Mesendoderm (in vitro differentiated cells): ENCODE measurements around the gene SSB.
A peak's percentile ranks its signal among the peaks of the same experiment; 100 is the strongest.

Source experiments
- DNase-seq: peaks from one replicate; pipeline ENCODE4 v3.0.0; 2013
- H2AK5ac ChIP-seq: 2 replicates; pipeline ENCODE4 v1.6.1; 2013; ENCODE audit warnings: low read length, inconsistent platforms
- H2BK120ac ChIP-seq: 2 replicates; pipeline ENCODE4 v1.6.1; 2013; ENCODE audit warnings: low read depth, mild to moderate bottlenecking, low read length, moderate library complexity, mixed read lengths
- H2BK15ac ChIP-seq: replicated peaks from 2 replicates; pipeline ENCODE4 v1.6.1; 2013; ENCODE audit warnings: low read depth, mild to moderate bottlenecking, moderate library complexity
- H2BK5ac ChIP-seq: 2 replicates; pipeline ENCODE4 v1.6.1; 2013; ENCODE audit warnings: low read length, inconsistent platforms
- H3K18ac ChIP-seq: 2 replicates; pipeline ENCODE4 v1.6.1; 2013; ENCODE audit warnings: mild to moderate bottlenecking, low read length, mixed read lengths
- H3K23ac ChIP-seq: one replicate; pipeline ENCODE4 v1.6.1; 2013; ENCODE audit warnings: low read length
- H3K27ac ChIP-seq: 2 replicates; pipeline ENCODE4 v1.5.1; 2013; ENCODE audit warnings: low read depth, mild to moderate bottlenecking, inconsistent platforms, low read length, moderate library complexity
- H3K27me3 ChIP-seq: 2 replicates; pipeline ENCODE4 v1.6.1; 2013; ENCODE audit warnings: low read length, control low read depth, mild to moderate bottlenecking, inconsistent platforms; ENCODE audit not compliant: insufficient read depth, poor library complexity
- H3K36me3 ChIP-seq: 2 replicates; pipeline ENCODE4 v1.6.1; 2013; ENCODE audit warnings: low read length, inconsistent platforms; ENCODE audit not compliant: control insufficient read depth, insufficient read depth
- H3K4ac ChIP-seq: one replicate; pipeline ENCODE4 v1.6.1; 2013; ENCODE audit warnings: low read depth, mild to moderate bottlenecking, low read length, moderate library complexity
- H3K4me1 ChIP-seq: 2 replicates; pipeline ENCODE4 v1.6.1; 2013; ENCODE audit warnings: low read depth, low read length, inconsistent platforms; ENCODE audit not compliant: control insufficient read depth
- H3K4me2 ChIP-seq: 2 replicates; pipeline ENCODE4 v1.6.1; 2013; ENCODE audit warnings: low read length
- H3K4me3 ChIP-seq: 2 replicates; pipeline ENCODE4 v1.5.1; 2013; ENCODE audit warnings: mild to moderate bottlenecking, low read length
- H3K56ac ChIP-seq: one replicate; pipeline ENCODE4 v1.6.1; 2013; ENCODE audit warnings: low read length
- H3K79me1 ChIP-seq: 2 replicates; pipeline ENCODE4 v1.6.1; 2013; ENCODE audit warnings: low read length, inconsistent platforms
- H3K79me2 ChIP-seq: 2 replicates; pipeline ENCODE4 v1.6.1; 2013; ENCODE audit warnings: mild to moderate bottlenecking, low read length; ENCODE audit not compliant: control insufficient read depth, insufficient read depth
- H3K9ac ChIP-seq: 2 replicates; pipeline ENCODE4 v1.6.1; 2013; ENCODE audit warnings: low read length, inconsistent platforms
- H4K5ac ChIP-seq: one replicate; pipeline ENCODE4 v1.6.1; 2013; ENCODE audit warnings: low read length
- H4K8ac ChIP-seq: one replicate; pipeline ENCODE4 v1.6.1; 2013; ENCODE audit warnings: low read depth, mild to moderate bottlenecking, control low read depth, low read length, moderate library complexity
- WGBS: extraction: QIAGEN DNeasy Blood & Tissue Kit; methylation state at CpG from one replicate; pipeline ENCODE4 v1.1.7; 2013; ENCODE audit warnings: low lambda C conversion rate, missing lambda C conversion rate; ENCODE audit not compliant: insufficient coverage; ENCODE audit errors: extremely low coverage; 5-methylcytosine and 5-hydroxymethylcytosine counted together

The SSB gene

GRCh38 chr2:169775354-169775753, 23.3 kb upstream of the SSB start:
- Histone ChIP-seq H4K5ac (no peak overlapping the region), H3K4ac (no peak overlapping the region), H3K4me2 (no peak overlapping the region), H3K79me1 (no peaks in the 10 kb centered on the region), H2AK5ac (no peak overlapping the region), H3K18ac (no peak overlapping the region), H3K79me2 (no peaks in the 10 kb centered on the region), H3K36me3 (no peaks in the 10 kb centered on the region), H3K23ac (no peak overlapping the region), H4K8ac (no peak overlapping the region), H3K27me3 (no peaks in the 10 kb centered on the region), H3K9ac (no peak overlapping the region), H2BK15ac (no peak overlapping the region), H2BK120ac (no peak overlapping the region), H3K27ac (no peak overlapping the region), H3K56ac (no peak overlapping the region), H3K4me1 (no peaks in the 10 kb centered on the region), H3K4me3 (no peak overlapping the region), H2BK5ac (no peak overlapping the region)
- DNase-seq, result no peak
- whole genome bisulfite sequencing, result 90% methylated on average over 2 of the region's 3 CpGs

GRCh38 chr2:169775765-169776164, 22.9 kb upstream of the SSB start:
- H2AK5ac ChIP-seq, result no peak overlapping the region
- H3K4me2 ChIP-seq, result no peak overlapping the region
- no peak overlapping the region for H2BK5ac ChIP-seq
- no CpG with 5 or more reads among the region's 2 CpGs for WGBS
- H3K4ac ChIP-seq, result no peak overlapping the region
- no peak overlapping the region for H3K4me3 ChIP-seq
- H2BK15ac ChIP-seq, result no peak overlapping the region
- H3K23ac ChIP-seq, result no peak overlapping the region
- H3K56ac ChIP-seq, result no peak overlapping the region
- no peaks in the 10 kb centered on the region for H3K27me3 ChIP-seq
- no peaks in the 10 kb centered on the region for H3K36me3 ChIP-seq
- H3K79me2 ChIP-seq, result no peaks in the 10 kb centered on the region
- H3K18ac ChIP-seq, result no peak overlapping the region
- no peak overlapping the region for H2BK120ac ChIP-seq
- H3K27ac ChIP-seq, result no peak overlapping the region
- H4K8ac ChIP-seq, result no peak overlapping the region
- no peak for DNase-seq
- H3K4me1 ChIP-seq, result no peaks in the 10 kb centered on the region
- H3K79me1 ChIP-seq, result no peaks in the 10 kb centered on the region
- no peak overlapping the region for H3K9ac ChIP-seq
- H4K5ac ChIP-seq, result no peak overlapping the region

DNA sequence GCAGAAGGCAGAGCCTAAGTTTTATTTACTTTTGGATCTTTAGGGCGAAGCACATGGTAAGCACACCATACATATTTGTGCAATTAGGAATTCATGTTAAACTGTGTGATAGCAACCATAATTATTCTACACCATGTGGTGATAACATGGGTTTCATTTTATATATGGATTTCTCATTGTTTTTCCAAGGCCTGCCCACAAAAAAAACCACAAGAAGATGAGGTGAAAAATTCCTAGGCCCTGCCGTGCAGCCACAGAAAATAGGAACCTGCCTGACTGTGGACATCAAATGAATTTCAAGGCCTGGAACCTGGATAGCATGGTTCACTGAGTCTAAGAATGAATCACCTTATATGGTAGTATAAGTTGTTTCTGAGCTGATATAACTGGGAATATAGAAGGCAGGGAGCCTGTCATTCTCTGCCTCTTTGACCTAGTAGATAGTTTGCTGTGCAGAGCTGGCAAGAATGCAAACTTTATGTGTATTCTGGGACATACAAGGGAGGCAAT, 22.4 kb upstream of the SSB start:
- Histone ChIP-seq H3K23ac (no peak overlapping the region), H3K4me2 (no peak overlapping the region), H2BK15ac (no peak overlapping the region), H3K27me3 (no peaks in the 10 kb centered on the region), H3K56ac (no peak overlapping the region), H3K18ac (no peak overlapping the region), H2BK120ac (no peak overlapping the region), H2BK5ac (no peak overlapping the region), H3K4me3 (no peak overlapping the region), H3K4me1 (no peaks in the 10 kb centered on the region), H3K4ac (no peak overlapping the region), H3K79me2 (no peaks in the 10 kb centered on the region), H3K79me1 (no peaks in the 10 kb centered on the region), H4K5ac (no peak overlapping the region), H2AK5ac (no peak overlapping the region), H3K27ac (no peak overlapping the region), H4K8ac (no peak overlapping the region), H3K36me3 (no peaks in the 10 kb centered on the region), H3K9ac (no peak overlapping the region)
- no CpG with 5 or more reads among the region's 2 CpGs for WGBS
- no peak for DNase-seq

DNA sequence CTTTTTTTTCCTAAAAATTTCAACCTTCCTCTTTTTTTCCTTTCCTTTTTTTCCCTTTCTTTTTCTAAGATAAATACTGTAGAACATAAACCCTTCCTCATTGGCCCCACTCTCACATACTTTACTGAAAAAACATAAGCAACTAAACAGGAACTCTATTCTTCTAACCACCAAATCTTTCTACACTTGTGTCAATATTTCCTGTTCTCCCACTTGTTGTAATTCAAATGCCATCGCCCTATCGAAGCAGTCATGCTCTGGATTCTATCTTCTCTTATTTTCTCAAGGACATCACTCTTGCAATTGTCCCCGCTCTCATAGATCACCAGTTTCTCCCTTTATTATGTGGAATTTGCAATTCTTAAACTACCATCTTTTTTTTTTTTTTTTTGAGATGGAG, 20.2 kb upstream of the SSB start:
- DNase-seq, result no peak
- Histone ChIP-seq H3K23ac (no peak overlapping the region), H2AK5ac (no peak overlapping the region), H3K18ac (no peak overlapping the region), H3K4ac (no peak overlapping the region), H3K79me1 (no peaks in the 10 kb centered on the region), H3K4me1 (no peaks in the 10 kb centered on the region), H3K36me3 (no peaks in the 10 kb centered on the region), H4K8ac (no peak overlapping the region), H2BK120ac (no peak overlapping the region), H2BK15ac (no peak overlapping the region), H3K4me2 (no peak overlapping the region), H3K27me3 (no peaks in the 10 kb centered on the region), H3K27ac (no peak overlapping the region), H3K9ac (no peak overlapping the region), H3K4me3 (no peak overlapping the region), H2BK5ac (no peak overlapping the region), H4K5ac (no peak overlapping the region), H3K56ac (no peak overlapping the region), H3K79me2 (no peaks in the 10 kb centered on the region)
- no CpG with 5 or more reads among the region's 3 CpGs for WGBS

GRCh38 chr2:169781249-169782013, 17.2 kb upstream of the SSB start:
- Histone ChIP-seq H4K8ac (no peak overlapping the region), H3K27me3 (no peaks in the 10 kb centered on the region), H2BK15ac (no peak overlapping the region), H4K5ac (no peak overlapping the region), H2BK5ac (no peak overlapping the region), H3K4me1 (no peaks in the 10 kb centered on the region), H3K4me2 (no peak overlapping the region), H3K4ac (no peak overlapping the region), H3K23ac (no peak overlapping the region), H2AK5ac (no peak overlapping the region), H2BK120ac (no peak overlapping the region), H3K56ac (no peak overlapping the region), H3K4me3 (no peak overlapping the region), H3K36me3 (no peaks in the 10 kb centered on the region), H3K18ac (no peak overlapping the region), H3K79me2 (no peaks in the 10 kb centered on the region), H3K9ac (no peak overlapping the region), H3K27ac (no peak overlapping the region), H3K79me1 (no peaks in the 10 kb centered on the region)
- DNase-seq, result no peak
- WGBS, result 100% methylated on average over 1 of the region's 4 CpGs

- no peak overlapping the region for H3K9ac ChIP-seq
- no peak overlapping the region for H4K8ac ChIP-seq
- no peak overlapping the region for H3K4me3 ChIP-seq
- no peaks in the 10 kb centered on the region for H3K27me3 ChIP-seq
- no peak overlapping the region for H2BK5ac ChIP-seq
- H3K56ac ChIP-seq, result no peak overlapping the region
- H3K27ac ChIP-seq, result no peak overlapping the region
- H4K5ac ChIP-seq, result no peak overlapping the region
- H3K36me3 ChIP-seq, result no peaks in the 10 kb centered on the region
- no peak overlapping the region for H3K4ac ChIP-seq
- WGBS, result no CpG with 5 or more reads among the region's 1 CpG
- H3K23ac ChIP-seq, result no peak overlapping the region
- no peak overlapping the region for H2AK5ac ChIP-seq
- H3K18ac ChIP-seq, result no peak overlapping the region
- H3K4me1 ChIP-seq, result no peaks in the 10 kb centered on the region
- H2BK15ac ChIP-seq, result no peak overlapping the region
- H3K4me2 ChIP-seq, result no peak overlapping the region
- H3K79me2 ChIP-seq, result no peaks in the 10 kb centered on the region
- no peaks in the 10 kb centered on the region for H3K79me1 ChIP-seq
- H2BK120ac ChIP-seq, result no peak overlapping the region
- DNase-seq, result peak; percentile 17
Observed at GRCh38 chr2:169782513-169782912, 16.2 kb upstream of the SSB start.
